HepG2 (cell line): ENCODE data around the gene NIP7. TPM values are rescaled to one million over a fixed set of nuclear protein-coding genes. Genes with fewer than 3 reads are reported as not detected.

ENCODE experiments used
- GTF3A ChIP-seq: sonication (generic); formaldehyde crosslinking; conservative IDR thresholded peaks from 2 replicates; pipeline ENCODE4 v1.4.0; 2020; ENCODE audit warnings: mild to moderate bottlenecking, missing genetic modification reagents
- HNRNPUL1 ChIP-seq: fragments of 200-400 bp; formaldehyde crosslinking; IDR thresholded peaks from 2 replicates; pipeline ENCODE4 v1.6.1; 2017; ENCODE audit warnings: low read depth, mild to moderate bottlenecking, low read length, moderate library complexity
- KLF16 ChIP-seq, 2 experiments: sonication (generic) in 1 of 2; formaldehyde crosslinking in 1 of 2; IDR thresholded peaks; 2 replicates each; pipeline versions ENCODE4 v1.6.1 to v1.8.0; 2016 to 2023; ENCODE audit warnings: missing genetic modification reagents in 2 of 2, missing compliant biosample characterization in 1 of 2
- KLF6 ChIP-seq: IDR thresholded peaks from 2 replicates; pipeline ENCODE4 v1.8.0; 2016; ENCODE audit warnings: missing biosample characterization, missing genetic modification reagents
- POLR2AphosphoS2 ChIP-seq: IDR thresholded peaks from 2 replicates; pipeline ENCODE4 v1.6.1; 2011; ENCODE audit warnings: low read depth, low read length, improper control_type of control experiment
- SRSF9 ChIP-seq: fragments of 200-400 bp; formaldehyde crosslinking; IDR thresholded peaks from 2 replicates; pipeline ENCODE4 v1.6.1; 2018; ENCODE audit warnings: borderline replicate concordance, mild to moderate bottlenecking, low read depth, low read length; ENCODE audit not compliant: insufficient read depth, poor library complexity, severe bottlenecking
- SUZ12 ChIP-seq: fragments of 150-350 bp; IDR thresholded peaks from 2 replicates; pipeline ENCODE4 v1.6.1; 2014; ENCODE audit warnings: low read depth, low read length
- ZFP90 ChIP-seq: sonication (generic); formaldehyde crosslinking; IDR thresholded peaks from 2 replicates; pipeline ENCODE4 v1.8.0; 2022; ENCODE audit warnings: missing genetic modification reagents, mild to moderate bottlenecking, inconsistent platforms, borderline replicate concordance
- ZNF207 ChIP-seq: fragments of 450-650 bp; IDR thresholded peaks from 2 replicates; pipeline ENCODE4 v1.6.1; 2016; ENCODE audit warnings: antibody characterized with exemption, borderline replicate concordance
- ZNF33A ChIP-seq: sonication (generic); formaldehyde crosslinking; IDR thresholded peaks from 2 replicates; pipeline ENCODE4 v1.5.1; 2020; ENCODE audit warnings: missing genetic modification reagents, mild to moderate bottlenecking, moderate library complexity, borderline replicate concordance
- ZNF432 ChIP-seq: sonication (generic); formaldehyde crosslinking; IDR thresholded peaks from 2 replicates; pipeline ENCODE4 v1.5.0; 2020; ENCODE audit warnings: missing genetic modification reagents, mild to moderate bottlenecking, borderline replicate concordance
- ZNF468 ChIP-seq: sonication (generic); formaldehyde crosslinking; IDR thresholded peaks from 2 replicates; pipeline ENCODE4 v1.8.0; 2022; ENCODE audit warnings: mild to moderate bottlenecking, moderate library complexity, missing genetic modification reagents
- ZNF563 ChIP-seq: sonication (generic); formaldehyde crosslinking; IDR thresholded peaks from 2 replicates; pipeline ENCODE4 v1.8.0; 2022; ENCODE audit warnings: mild to moderate bottlenecking, moderate library complexity, missing genetic modification reagents
- ZNF572 ChIP-seq: sonication (generic); formaldehyde crosslinking; IDR thresholded peaks from 2 replicates; pipeline ENCODE4 v1.5.1; 2020; ENCODE audit warnings: mild to moderate bottlenecking, missing genetic modification reagents
- ZNF703 ChIP-seq: sonication (generic); formaldehyde crosslinking; IDR thresholded peaks from 2 replicates; pipeline ENCODE4 v1.5.1; 2020; ENCODE audit warnings: missing genetic modification reagents, mild to moderate bottlenecking, moderate library complexity, borderline replicate concordance
- ZNF781 ChIP-seq: sonication (generic); formaldehyde crosslinking; IDR thresholded peaks from 2 replicates; pipeline ENCODE4 v1.5.1; 2020; ENCODE audit warnings: borderline replicate concordance, mild to moderate bottlenecking, missing genetic modification reagents; ENCODE audit errors: not compliant biosample characterization
- ZNF792 ChIP-seq: IDR thresholded peaks from 2 replicates; pipeline ENCODE4 v1.6.1; 2016
- ZSCAN25 ChIP-seq: sonication (generic); formaldehyde crosslinking; IDR thresholded peaks from 2 replicates; pipeline ENCODE4 v1.8.0; 2022; ENCODE audit warnings: mild to moderate bottlenecking, missing genetic modification reagents
- polyA plus RNA-seq, 8 experiments: library from polyadenylated mRNA; depleted of rRNA in 3 of 8; stranded (reverse) in 7 of 8; unstranded in 1 of 8; fragments of >200 nt; fragmentation: Illumina TruSeq in 4 of 8; extraction: Trizol in 4 of 8; gene quantifications; 2 replicates each; pipeline versions ENCODE4 v1.2.1 to v1.2.3, GENCODE V29; 2011 to 2016; ENCODE audit warnings: low read depth in 4 of 8, missing spikeins in 1 of 8, mixed read lengths in 1 of 8; ENCODE audit not compliant: insufficient read depth in 1 of 8
- total RNA-seq, 5 experiments: library from RNA; depleted of rRNA; stranded (reverse); fragments of >200 nt; fragmentation: Illumina TruSeq; extraction: Trizol; gene quantifications; 2 replicates each; pipeline ENCODE4 v1.2.3, GENCODE V29; 2016; ENCODE audit warnings: low read depth in 1 of 5
- TF ChIP-seq, protein P1 (sequence below): sonication (generic); formaldehyde crosslinking; IDR thresholded peaks from 2 replicates; pipeline ENCODE4 v1.8.1; 2023; ENCODE audit warnings: mild to moderate bottlenecking, missing genetic modification reagents

The NIP7 gene
- total and polyA plus RNA-seq, 2 of the 13 experiments (the other 11 are each of a cell fraction or from before 2014, with no cell fraction given): 15.3 to 114 TPM

GRCh38 chr16:69330286-69331109 is 9.1 kb upstream of the NIP7 start, which contains the start of gene PDF (continued):
- no peak for TF ChIP-seq ZNF207
- TF ChIP-seq ZNF792: peak; percentile 53; the same call in 1 of the 2 replicates
- 0 out of 2 replicates have a peak, but pooled peaks have one; percentile 25 for TF ChIP-seq GTF3A (CRISPR knock-in tag)
- peak; percentile 90; the same call in 1 of the 2 replicates for TF ChIP-seq ZNF563 (CRISPR knock-in tag)
- TF ChIP-seq SRSF9: no peak
- TF ChIP-seq ZSCAN25 (CRISPR knock-in tag): no peak
- peak; percentile 58 for TF ChIP-seq SUZ12
- TF ChIP-seq ZNF703 (CRISPR knock-in tag): peak; percentile 60; the same call in 1 of the 2 replicates
- TF ChIP-seq POLR2AphosphoS2: no peak
- TF ChIP-seq, protein P1, sequence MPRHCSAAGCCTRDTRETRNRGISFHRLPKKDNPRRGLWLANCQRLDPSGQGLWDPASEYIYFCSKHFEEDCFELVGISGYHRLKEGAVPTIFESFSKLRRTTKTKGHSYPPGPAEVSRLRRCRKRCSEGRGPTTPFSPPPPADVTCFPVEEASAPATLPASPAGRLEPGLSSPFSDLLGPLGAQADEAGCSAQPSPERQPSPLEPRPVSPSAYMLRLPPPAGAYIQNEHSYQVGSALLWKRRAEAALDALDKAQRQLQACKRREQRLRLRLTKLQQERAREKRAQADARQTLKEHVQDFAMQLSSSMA: peak; percentile 99
- TF ChIP-seq HNRNPUL1: 0 out of 2 replicates have a peak, but pooled peaks have one; percentile 75
- TF ChIP-seq ZFP90 (CRISPR knock-in tag): peak; percentile 92
- TF ChIP-seq ZNF33A (CRISPR knock-in tag): no peak
- no peak for TF ChIP-seq ZNF781 (CRISPR knock-in tag)
- peak in 1 of 2 experiments; percentile 96; a peak in 2 of 4 replicates for TF ChIP-seq KLF16 (CRISPR knock-in tag; IDR thresholded peaks at IDR 0.05)
- no peak; the same call in 1 of the 2 replicates for TF ChIP-seq ZNF572
- no peak for TF ChIP-seq ZNF432
- TF ChIP-seq ZNF468 (CRISPR knock-in tag): no peak
- peak; percentile 95; the same call in 1 of the 2 replicates for TF ChIP-seq KLF6 (CRISPR knock-in tag)
